ENCODE measurements around the gene PSMD13.

GRCh38 chr11:259413-259812, 22.6 kb downstream of the PSMD13 start:
- TF ChIP-seq SUZ12 (IDR thresholded peaks at IDR 0.05) = no peak
- TF ChIP-seq NFRKB (IDR thresholded peaks at IDR 0.05) = no peak
- TF ChIP-seq FOXK2 (IDR thresholded peaks at IDR 0.05) = no peak
- no peak for TF ChIP-seq ELF4 (IDR thresholded peaks at IDR 0.05)
- no peak for TF ChIP-seq FOXM1 (IDR thresholded peaks at IDR 0.05; ENCODE audit: borderline replicate concordance)
- no peak for TF ChIP-seq BHLHE40 (IDR thresholded peaks at IDR 0.05; ENCODE audit: borderline replicate concordance)
- TF ChIP-seq FOXA1 (IDR thresholded peaks at IDR 0.05) = no peak

Measured in HEK293T (cell line).